HEK293 (cell line): ENCODE results near the gene HDAC1.

Experiments
- CTCF ChIA-PET: fragments of 350-600 bp; formaldehyde crosslinking; extraction: SDS; loops from one replicate; lab custom pipeline; 2021; ENCODE audit warnings: antibody characterized with exemption; lab: Yijun Ruan, JAX
- POLR2A ChIA-PET: fragments of 300-600 bp; formaldehyde crosslinking; extraction: SDS; loops from one replicate; lab custom pipeline; 2020; ENCODE audit warnings: antibody characterized with exemption, inconsistent platforms; lab: Yijun Ruan, JAX
- H3K27ac ChIP-seq: fragments of 200-500 bp; sonication (Bioruptor generic); 2 replicates; pipeline ENCODE4 v1.5.1; 2014; ENCODE audit warnings: low read depth, low read length, control low read depth, inconsistent platforms; ENCODE audit errors: extremely low read depth
- H3K36me3 ChIP-seq, 2 experiments: fragments of 200-500 bp in 1 of 2; sonication (Bioruptor generic) in 1 of 2; 1 replicate in 1 of 2; 2 replicates in 1 of 2; pipeline ENCODE4 v1.5.1; 2014 to 2017; ENCODE audit warnings: inconsistent platforms in 2 of 2, low read length in 2 of 2; ENCODE audit not compliant: control insufficient read depth in 2 of 2, insufficient read depth in 1 of 2
- H3K4me1 ChIP-seq: fragments of 200-500 bp; sonication (Bioruptor generic); 2 replicates; pipeline ENCODE4 v1.5.1; 2014; ENCODE audit warnings: mild to moderate bottlenecking, low read length, inconsistent platforms; ENCODE audit not compliant: control insufficient read depth, insufficient read depth
- H3K4me3 ChIP-seq: 2 replicates; pipeline ENCODE4 v1.5.1; 2011; ENCODE audit warnings: low read depth, mild to moderate bottlenecking, control low read depth, low read length, moderate library complexity
- H3K9me3 ChIP-seq: fragments of 200-500 bp; sonication (Bioruptor generic); 2 replicates; pipeline ENCODE4 v1.5.1; 2014; ENCODE audit warnings: low read depth, low read length, inconsistent platforms; ENCODE audit not compliant: control insufficient read depth, insufficient read depth
- BCL11B ChIP-seq: fragments of 450-650 bp; formaldehyde crosslinking; IDR thresholded peaks from 2 replicates; pipeline ENCODE4 v1.5.1; 2016; ENCODE audit warnings: low read depth, missing biosample characterization, missing genetic modification characterization
- GLI2 ChIP-seq: fragments of 450-650 bp; formaldehyde crosslinking; IDR thresholded peaks from 2 replicates; pipeline ENCODE4; 2017; ENCODE audit warnings: missing biosample characterization, missing genetic modification characterization, low read depth, borderline replicate concordance
- GLIS2 ChIP-seq: fragments of 450-650 bp; formaldehyde crosslinking; IDR thresholded peaks from 2 replicates; pipeline ENCODE4 v1.5.1; 2016; ENCODE audit warnings: missing biosample characterization, missing genetic modification characterization
- KLF1 ChIP-seq: fragments of 450-650 bp; formaldehyde crosslinking; IDR thresholded peaks from 2 replicates; pipeline ENCODE4 v1.5.1; 2016; ENCODE audit warnings: missing biosample characterization, missing genetic modification characterization
- KLF16 ChIP-seq: fragments of 450-650 bp; formaldehyde crosslinking; IDR thresholded peaks from 2 replicates; pipeline ENCODE4 v1.5.1; 2017; ENCODE audit warnings: missing biosample characterization, missing genetic modification characterization
- TRIM28 ChIP-seq: IDR thresholded peaks from 2 replicates; pipeline ENCODE4 v1.6.1; 2011; ENCODE audit warnings: low read length, control low read depth, borderline replicate concordance
- ZBTB7A ChIP-seq: fragments of 450-650 bp; formaldehyde crosslinking; IDR thresholded peaks from 2 replicates; pipeline ENCODE4 v1.5.1; 2016; ENCODE audit warnings: low read depth, missing biosample characterization, missing genetic modification characterization
- ZEB2 ChIP-seq: fragments of 450-650 bp; formaldehyde crosslinking; IDR thresholded peaks from 2 replicates; pipeline ENCODE4 v1.5.1; 2016; ENCODE audit warnings: missing biosample characterization, missing genetic modification characterization
- ZNF175 ChIP-seq: fragments of 450-650 bp; formaldehyde crosslinking; IDR thresholded peaks from 2 replicates; pipeline ENCODE4 v1.5.1; 2016; ENCODE audit warnings: missing biosample characterization, missing genetic modification characterization
- ZNF214 ChIP-seq: fragments of 450-650 bp; formaldehyde crosslinking; IDR thresholded peaks from 2 replicates; pipeline ENCODE4 v1.5.1; 2017; ENCODE audit warnings: missing biosample characterization, mild to moderate bottlenecking, missing genetic modification characterization, borderline replicate concordance
- ZNF302 ChIP-seq: fragments of 450-650 bp; formaldehyde crosslinking; IDR thresholded peaks from 2 replicates; pipeline ENCODE4 v1.5.1; 2016; ENCODE audit warnings: missing biosample characterization, missing genetic modification characterization, low read depth
- ZNF416 ChIP-seq: fragments of 450-650 bp; formaldehyde crosslinking; IDR thresholded peaks from 2 replicates; pipeline ENCODE4 v1.5.1; 2016; ENCODE audit warnings: missing biosample characterization, missing genetic modification characterization
- ZNF433 ChIP-seq: fragments of 450-650 bp; formaldehyde crosslinking; IDR thresholded peaks from 2 replicates; pipeline ENCODE4 v1.5.1; 2016; ENCODE audit warnings: missing biosample characterization, missing genetic modification characterization, low read depth
- ZNF549 ChIP-seq: fragments of 450-650 bp; IDR thresholded peaks from 2 replicates; pipeline ENCODE4 v1.5.1; 2018; ENCODE audit warnings: missing biosample characterization, missing genetic modification characterization, mild to moderate bottlenecking, inconsistent platforms, moderate library complexity
- ZNF585B ChIP-seq: fragments of 450-650 bp; formaldehyde crosslinking; IDR thresholded peaks from 2 replicates; pipeline ENCODE4 v1.5.1; 2016; ENCODE audit warnings: missing biosample characterization, missing genetic modification characterization
- ZNF76 ChIP-seq: fragments of 450-650 bp; formaldehyde crosslinking; IDR thresholded peaks from 2 replicates; pipeline ENCODE4; 2016; ENCODE audit warnings: low read depth, missing biosample characterization, missing genetic modification characterization, borderline replicate concordance
- ZNF830 ChIP-seq: fragments of 450-650 bp; IDR thresholded peaks from 2 replicates; pipeline ENCODE4 v1.5.0; 2018; ENCODE audit warnings: missing biosample characterization, missing genetic modification characterization, low read depth, mild to moderate bottlenecking, moderate library complexity
- ZNF837 ChIP-seq: fragments of 450-650 bp; formaldehyde crosslinking; IDR thresholded peaks from 2 replicates; pipeline ENCODE4 v1.5.1; 2016; ENCODE audit warnings: missing biosample characterization, missing genetic modification characterization
- ZSCAN23 ChIP-seq: fragments of 450-650 bp; formaldehyde crosslinking; IDR thresholded peaks from 2 replicates; pipeline ENCODE4 v1.5.1; 2016; ENCODE audit warnings: missing biosample characterization, missing genetic modification characterization
- ZSCAN30 ChIP-seq: fragments of 450-650 bp; IDR thresholded peaks from 2 replicates; pipeline ENCODE4 v1.5.1; 2018; ENCODE audit warnings: missing biosample characterization, mild to moderate bottlenecking, missing genetic modification characterization, moderate library complexity
- TF ChIP-seq, protein P1 (sequence below): fragments of 450-650 bp; formaldehyde crosslinking; IDR thresholded peaks from 2 replicates; pipeline ENCODE4 v1.5.1; 2016; ENCODE audit warnings: missing biosample characterization, missing genetic modification characterization, borderline replicate concordance
- TF ChIP-seq, protein P2 (sequence below): fragments of 450-650 bp; formaldehyde crosslinking; IDR thresholded peaks from 2 replicates; pipeline ENCODE4 v1.5.0; 2017; ENCODE audit warnings: missing biosample characterization, missing genetic modification characterization, borderline replicate concordance

Gene HDAC1

DNA sequence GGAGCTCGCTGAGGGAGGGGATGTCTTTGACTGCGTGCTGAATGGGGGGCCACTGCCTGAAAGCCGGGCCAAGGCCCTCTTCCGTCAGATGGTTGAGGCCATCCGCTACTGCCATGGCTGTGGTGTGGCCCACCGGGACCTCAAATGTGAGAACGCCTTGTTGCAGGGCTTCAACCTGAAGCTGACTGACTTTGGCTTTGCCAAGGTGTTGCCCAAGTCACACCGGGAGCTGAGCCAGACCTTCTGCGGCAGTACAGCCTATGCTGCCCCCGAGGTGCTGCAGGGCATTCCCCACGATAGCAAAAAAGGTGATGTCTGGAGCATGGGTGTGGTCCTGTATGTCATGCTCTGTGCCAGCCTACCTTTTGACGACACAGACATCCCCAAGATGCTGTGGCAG is 71.8 kb downstream of the HDAC1 start:
- TF ChIP-seq ZNF433 (tag by site-specific recombination) (no peak), ZNF302 (tag by site-specific recombination) (no peak), ZNF214 (tag by site-specific recombination) (no peak), ZNF416 (tag by site-specific recombination) (no peak), TRIM28 (no peak), GLIS2 (tag by site-specific recombination) (no peak), ZNF585B (tag by site-specific recombination) (no peak), ZNF830 (tag by site-specific recombination) (no peak), ZNF175 (tag by site-specific recombination) (no peak), BCL11B (no peak), ZSCAN23 (tag by site-specific recombination) (no peak), GLI2 (tag by site-specific recombination) (no peak), ZNF76 (no peak), ZNF549 (no peak), ZNF837 (tag by site-specific recombination) (no peak), ZBTB7A (tag by site-specific recombination) (no peak)
- TF ChIP-seq, protein P1, sequence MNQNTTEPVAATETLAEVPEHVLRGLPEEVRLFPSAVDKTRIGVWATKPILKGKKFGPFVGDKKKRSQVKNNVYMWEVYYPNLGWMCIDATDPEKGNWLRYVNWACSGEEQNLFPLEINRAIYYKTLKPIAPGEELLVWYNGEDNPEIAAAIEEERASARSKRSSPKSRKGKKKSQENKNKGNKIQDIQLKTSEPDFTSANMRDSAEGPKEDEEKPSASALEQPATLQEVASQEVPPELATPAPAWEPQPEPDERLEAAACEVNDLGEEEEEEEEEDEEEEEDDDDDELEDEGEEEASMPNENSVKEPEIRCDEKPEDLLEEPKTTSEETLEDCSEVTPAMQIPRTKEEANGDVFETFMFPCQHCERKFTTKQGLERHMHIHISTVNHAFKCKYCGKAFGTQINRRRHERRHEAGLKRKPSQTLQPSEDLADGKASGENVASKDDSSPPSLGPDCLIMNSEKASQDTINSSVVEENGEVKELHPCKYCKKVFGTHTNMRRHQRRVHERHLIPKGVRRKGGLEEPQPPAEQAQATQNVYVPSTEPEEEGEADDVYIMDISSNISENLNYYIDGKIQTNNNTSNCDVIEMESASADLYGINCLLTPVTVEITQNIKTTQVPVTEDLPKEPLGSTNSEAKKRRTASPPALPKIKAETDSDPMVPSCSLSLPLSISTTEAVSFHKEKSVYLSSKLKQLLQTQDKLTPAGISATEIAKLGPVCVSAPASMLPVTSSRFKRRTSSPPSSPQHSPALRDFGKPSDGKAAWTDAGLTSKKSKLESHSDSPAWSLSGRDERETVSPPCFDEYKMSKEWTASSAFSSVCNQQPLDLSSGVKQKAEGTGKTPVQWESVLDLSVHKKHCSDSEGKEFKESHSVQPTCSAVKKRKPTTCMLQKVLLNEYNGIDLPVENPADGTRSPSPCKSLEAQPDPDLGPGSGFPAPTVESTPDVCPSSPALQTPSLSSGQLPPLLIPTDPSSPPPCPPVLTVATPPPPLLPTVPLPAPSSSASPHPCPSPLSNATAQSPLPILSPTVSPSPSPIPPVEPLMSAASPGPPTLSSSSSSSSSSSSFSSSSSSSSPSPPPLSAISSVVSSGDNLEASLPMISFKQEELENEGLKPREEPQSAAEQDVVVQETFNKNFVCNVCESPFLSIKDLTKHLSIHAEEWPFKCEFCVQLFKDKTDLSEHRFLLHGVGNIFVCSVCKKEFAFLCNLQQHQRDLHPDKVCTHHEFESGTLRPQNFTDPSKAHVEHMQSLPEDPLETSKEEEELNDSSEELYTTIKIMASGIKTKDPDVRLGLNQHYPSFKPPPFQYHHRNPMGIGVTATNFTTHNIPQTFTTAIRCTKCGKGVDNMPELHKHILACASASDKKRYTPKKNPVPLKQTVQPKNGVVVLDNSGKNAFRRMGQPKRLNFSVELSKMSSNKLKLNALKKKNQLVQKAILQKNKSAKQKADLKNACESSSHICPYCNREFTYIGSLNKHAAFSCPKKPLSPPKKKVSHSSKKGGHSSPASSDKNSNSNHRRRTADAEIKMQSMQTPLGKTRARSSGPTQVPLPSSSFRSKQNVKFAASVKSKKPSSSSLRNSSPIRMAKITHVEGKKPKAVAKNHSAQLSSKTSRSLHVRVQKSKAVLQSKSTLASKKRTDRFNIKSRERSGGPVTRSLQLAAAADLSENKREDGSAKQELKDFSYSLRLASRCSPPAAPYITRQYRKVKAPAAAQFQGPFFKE, result no peak
- POLR2A ChIA-PET, result interaction anchor here (2.0 kb wide), 1 partner anchor 27 kb away, joined by 6 read pairs; the partner anchor contains the start of gene MARCKSL1
- no peak overlapping the region for H3K27ac ChIP-seq
- no peaks in the 10 kb centered on the region for H3K4me1 ChIP-seq
- CTCF ChIA-PET, result interaction anchor here (0.6 kb wide), 1 partner anchor 184 kb away, joined by 3 read pairs; the partner anchor contains the start of gene TXLNA
- H3K36me3 ChIP-seq, result peaks cover 0 to 91% of the 10 kb centered on the region in 2 experiments; a peak in 2 of 3 replicates
- H3K9me3 ChIP-seq, result no peaks in the 10 kb centered on the region
- H3K4me3 ChIP-seq, result no peak overlapping the region

DNA sequence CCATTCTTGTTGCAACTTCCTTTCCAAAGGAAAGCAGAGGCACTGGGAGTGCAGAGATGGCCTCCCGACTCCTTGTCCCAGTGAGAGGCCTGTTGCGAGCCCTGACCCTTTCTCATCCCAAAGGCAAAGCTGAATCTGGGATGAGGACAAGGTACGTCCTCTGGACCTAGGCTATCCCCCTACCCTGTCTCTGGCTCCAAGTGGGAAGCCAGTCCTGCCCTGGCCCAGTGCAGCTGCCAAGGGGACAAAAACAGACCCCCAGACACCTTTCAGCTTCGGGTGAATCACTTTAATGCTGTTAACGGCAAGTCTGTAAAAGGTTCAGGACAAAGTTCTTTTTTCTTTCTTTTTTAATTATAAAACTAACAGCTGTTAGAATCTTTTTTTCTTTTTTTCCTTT is 73.0 kb downstream of the HDAC1 start:
- ChIA-PET POLR2A (interaction anchor here (0.7 to 1.3 kb wide), 3 partner anchors 29 to 73 kb away, joined by 3 to 4 read pairs (median 4); partner anchors contain the start of genes BSDC1, HDAC1 and MARCKSL1), CTCF (no interaction called here)
- Histone ChIP-seq H3K36me3 (peaks cover 8 to 96% of the 10 kb centered on the region in 2 experiments; a peak in 2 of 3 replicates), H3K9me3 (no peaks in the 10 kb centered on the region), H3K27ac (no peak overlapping the region), H3K4me1 (no peaks in the 10 kb centered on the region), H3K4me3 (no peak overlapping the region)
- TF ChIP-seq ZEB2 (tag by site-specific recombination) (no peak), ZNF175 (tag by site-specific recombination) (no peak), ZSCAN30 (tag by site-specific recombination) (no peak), KLF1 (no peak), KLF16 (no peak)
- TF ChIP-seq, protein P2, sequence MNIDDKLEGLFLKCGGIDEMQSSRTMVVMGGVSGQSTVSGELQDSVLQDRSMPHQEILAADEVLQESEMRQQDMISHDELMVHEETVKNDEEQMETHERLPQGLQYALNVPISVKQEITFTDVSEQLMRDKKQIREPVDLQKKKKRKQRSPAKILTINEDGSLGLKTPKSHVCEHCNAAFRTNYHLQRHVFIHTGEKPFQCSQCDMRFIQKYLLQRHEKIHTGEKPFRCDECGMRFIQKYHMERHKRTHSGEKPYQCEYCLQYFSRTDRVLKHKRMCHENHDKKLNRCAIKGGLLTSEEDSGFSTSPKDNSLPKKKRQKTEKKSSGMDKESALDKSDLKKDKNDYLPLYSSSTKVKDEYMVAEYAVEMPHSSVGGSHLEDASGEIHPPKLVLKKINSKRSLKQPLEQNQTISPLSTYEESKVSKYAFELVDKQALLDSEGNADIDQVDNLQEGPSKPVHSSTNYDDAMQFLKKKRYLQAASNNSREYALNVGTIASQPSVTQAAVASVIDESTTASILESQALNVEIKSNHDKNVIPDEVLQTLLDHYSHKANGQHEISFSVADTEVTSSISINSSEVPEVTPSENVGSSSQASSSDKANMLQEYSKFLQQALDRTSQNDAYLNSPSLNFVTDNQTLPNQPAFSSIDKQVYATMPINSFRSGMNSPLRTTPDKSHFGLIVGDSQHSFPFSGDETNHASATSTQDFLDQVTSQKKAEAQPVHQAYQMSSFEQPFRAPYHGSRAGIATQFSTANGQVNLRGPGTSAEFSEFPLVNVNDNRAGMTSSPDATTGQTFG (tag by site-specific recombination), result no peak
